Measurements from ENCODE around the gene ATP11A.

DNA sequence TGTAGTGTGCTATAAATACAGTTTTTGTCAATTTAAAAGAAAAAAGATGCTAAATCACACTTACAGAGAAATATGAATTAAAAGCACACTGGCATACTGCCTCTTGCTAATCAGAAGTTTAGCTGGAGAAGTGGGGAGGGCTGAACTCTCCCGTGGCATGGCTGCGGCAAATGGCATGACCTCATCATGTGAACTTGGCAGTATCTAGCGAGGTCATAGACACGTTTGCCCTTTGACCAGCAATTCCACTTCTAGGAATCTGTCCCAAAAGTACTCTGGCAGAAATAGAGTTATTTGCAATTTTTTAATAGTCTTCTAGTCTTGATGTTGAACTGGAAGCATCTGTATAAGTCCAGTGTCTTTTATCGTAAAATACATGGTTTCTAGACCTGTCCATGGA is 237.2 kb downstream of the ATP11A start:
- TF ChIP-seq, protein P1, sequence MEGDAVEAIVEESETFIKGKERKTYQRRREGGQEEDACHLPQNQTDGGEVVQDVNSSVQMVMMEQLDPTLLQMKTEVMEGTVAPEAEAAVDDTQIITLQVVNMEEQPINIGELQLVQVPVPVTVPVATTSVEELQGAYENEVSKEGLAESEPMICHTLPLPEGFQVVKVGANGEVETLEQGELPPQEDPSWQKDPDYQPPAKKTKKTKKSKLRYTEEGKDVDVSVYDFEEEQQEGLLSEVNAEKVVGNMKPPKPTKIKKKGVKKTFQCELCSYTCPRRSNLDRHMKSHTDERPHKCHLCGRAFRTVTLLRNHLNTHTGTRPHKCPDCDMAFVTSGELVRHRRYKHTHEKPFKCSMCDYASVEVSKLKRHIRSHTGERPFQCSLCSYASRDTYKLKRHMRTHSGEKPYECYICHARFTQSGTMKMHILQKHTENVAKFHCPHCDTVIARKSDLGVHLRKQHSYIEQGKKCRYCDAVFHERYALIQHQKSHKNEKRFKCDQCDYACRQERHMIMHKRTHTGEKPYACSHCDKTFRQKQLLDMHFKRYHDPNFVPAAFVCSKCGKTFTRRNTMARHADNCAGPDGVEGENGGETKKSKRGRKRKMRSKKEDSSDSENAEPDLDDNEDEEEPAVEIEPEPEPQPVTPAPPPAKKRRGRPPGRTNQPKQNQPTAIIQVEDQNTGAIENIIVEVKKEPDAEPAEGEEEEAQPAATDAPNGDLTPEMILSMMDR (IDR thresholded peaks at IDR 0.05; ENCODE audit: extremely low read depth in 1 of 2, insufficient read depth in 1 of 2, low read depth in 1 of 2, low read length in 2 of 2): no peak
- TF ChIP-seq POLR2AphosphoS5 (IDR thresholded peaks at IDR 0.05; ENCODE audit: insufficient read depth, low read depth, low read length): no peak

Measured in endothelial cell of umbilical vein (primary cell).